ENCODE results near the gene TMEM61.

DNA sequence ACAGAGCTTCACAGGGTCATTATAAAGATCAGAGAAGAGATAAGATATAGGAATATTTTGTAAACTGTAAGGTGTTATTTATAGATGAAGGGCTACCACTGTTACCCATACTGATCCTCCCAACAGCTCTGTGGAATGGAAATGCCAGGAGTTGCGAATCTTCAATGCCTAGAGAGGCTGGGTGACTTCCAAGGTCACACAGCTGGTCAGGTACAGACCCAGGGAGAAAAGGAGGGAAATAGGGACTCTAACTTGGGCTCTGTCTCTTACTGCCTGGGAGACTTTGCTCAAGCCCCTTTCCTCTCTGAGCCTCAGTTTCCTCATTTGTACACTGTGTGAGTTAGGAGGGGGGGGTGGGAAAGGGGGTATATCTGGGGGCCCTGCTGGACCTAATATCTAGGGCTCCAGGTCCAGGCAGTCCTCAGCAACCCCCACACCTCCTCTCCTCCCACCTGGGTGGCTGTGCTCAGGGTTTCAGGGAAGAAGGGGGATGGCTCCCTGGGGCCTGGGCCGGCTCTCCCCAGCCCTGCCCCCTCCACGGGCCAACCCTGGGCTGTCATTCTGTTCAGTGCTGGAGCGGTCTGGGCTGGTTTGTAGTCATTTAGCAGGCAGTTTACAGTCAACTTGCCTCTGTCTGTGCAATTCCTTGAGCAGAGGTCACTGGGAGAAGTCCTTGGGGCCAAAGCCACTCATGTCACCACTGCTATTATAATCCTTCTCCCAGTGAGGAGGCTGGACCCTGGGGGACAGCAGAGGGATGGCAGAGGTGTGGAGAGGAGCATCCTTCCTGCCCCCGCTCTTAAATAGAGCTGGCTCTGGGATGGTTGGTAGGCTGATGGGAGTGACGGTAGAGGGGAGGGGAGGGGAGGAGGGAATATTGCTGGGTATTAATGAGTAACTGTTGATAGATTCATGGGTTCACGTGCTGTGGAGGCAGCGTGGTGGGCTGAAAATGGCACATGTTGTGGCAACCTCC, 20.0 kb downstream of the TMEM61 start:
- no peak for TF ChIP-seq POLR2AphosphoS5 (IDR thresholded peaks at IDR 0.05; ENCODE audit: borderline replicate concordance, low read depth, low read length)
- TF ChIP-seq EZH2 (IDR thresholded peaks at IDR 0.05), result no peak
